SK-N-SH (cell line): ENCODE data around the gene DRGX. TPM values are rescaled to one million over a fixed set of nuclear protein-coding genes. Genes with fewer than 3 reads are reported as not detected.

Experiments
- CTCF ChIA-PET: fragments of 300-600, 350-600 bp; formaldehyde crosslinking; extraction: SDS; loops from one replicate; lab custom pipeline; 2021; lab: Yijun Ruan, JAX
- POLR2A ChIA-PET: fragments of 350-600 bp; sonication (Branson Sonifier 250); formaldehyde crosslinking; extraction: SDS; loops from one replicate; lab custom pipeline; 2020; ENCODE audit warnings: antibody characterized with exemption, inconsistent platforms; lab: Yijun Ruan, JAX
- DNase-seq: peaks from one replicate; pipeline ENCODE4 v3.0.0; 2012
- H2AFZ ChIP-seq: fragments of 200-600 bp; sonication (generic); 2 replicates; pipeline ENCODE4 v1.8.1; 2016; ENCODE audit warnings: antibody characterized with exemption, mild to moderate bottlenecking, low read depth
- H3F3A ChIP-seq: fragments of 200-600 bp; sonication (generic); replicated peaks from 2 replicates; pipeline ENCODE3; 2016; ENCODE audit warnings: antibody characterized with exemption, mild to moderate bottlenecking; ENCODE audit not compliant: insufficient read depth
- H3K27ac ChIP-seq, 2 experiments: fragments of 200-500 bp in 1 of 2; fragments of 200-600 bp in 1 of 2; sonication (Bioruptor generic) in 1 of 2; sonication (generic), shearing (Covaris generic) in 1 of 2; 2 replicates each; pipeline versions ENCODE4 v1.5.1 to v1.6.1; 2014 to 2016; ENCODE audit warnings: low read depth in 2 of 2, inconsistent platforms in 1 of 2, low read length in 1 of 2, mild to moderate bottlenecking in 1 of 2, mixed read lengths in 1 of 2
- H3K27me3 ChIP-seq: fragments of 200-600 bp; sonication (generic), shearing (Covaris generic); 2 replicates; pipeline ENCODE4 v1.6.1; 2016; ENCODE audit warnings: mixed run types; ENCODE audit not compliant: insufficient read depth
- H3K36me3 ChIP-seq, 2 experiments: fragments of 200-500 bp in 1 of 2; fragments of 200-600 bp in 1 of 2; sonication (Bioruptor generic) in 1 of 2; sonication (generic) in 1 of 2; replicated peaks in 1 of 2; 2 replicates each; pipeline versions ENCODE3 to v1.5.1; 2014 to 2016; ENCODE audit warnings: low read length in 1 of 2, mild to moderate bottlenecking in 1 of 2; ENCODE audit not compliant: insufficient read depth in 2 of 2, control insufficient read depth in 1 of 2
- H3K4me1 ChIP-seq, 2 experiments: fragments of 200-500 bp in 1 of 2; fragments of 200-600 bp in 1 of 2; sonication (Bioruptor generic) in 1 of 2; sonication (generic), shearing (Covaris generic) in 1 of 2; 2 replicates each; pipeline versions ENCODE4 v1.5.1 to v1.6.1; 2014 to 2016; ENCODE audit warnings: low read depth in 1 of 2, low read length in 1 of 2, mixed run types in 1 of 2; ENCODE audit not compliant: insufficient read depth in 2 of 2, control insufficient read depth in 1 of 2
- H3K4me2 ChIP-seq: fragments of 200-600 bp; sonication (generic), shearing (Covaris generic); 2 replicates; pipeline ENCODE4 v1.6.1; 2017; ENCODE audit warnings: mixed run types
- H3K4me3 ChIP-seq, 2 experiments: fragments of 200-500 bp in 1 of 2; fragments of 200-600 bp in 1 of 2; sonication (Bioruptor generic) in 1 of 2; sonication (generic), shearing (Covaris generic) in 1 of 2; 2 replicates each; pipeline versions ENCODE4 v1.5.1 to v1.8.1; 2014 to 2016; ENCODE audit warnings: low read depth in 2 of 2, inconsistent platforms in 1 of 2, low read length in 1 of 2, mild to moderate bottlenecking in 1 of 2, mixed read lengths in 1 of 2, moderate library complexity in 1 of 2
- H3K79me2 ChIP-seq: fragments of 200-600 bp; sonication (generic); 2 replicates; pipeline ENCODE4 v1.8.1; 2017; ENCODE audit warnings: mild to moderate bottlenecking; ENCODE audit not compliant: insufficient read depth
- H3K9ac ChIP-seq: fragments of 200-600 bp; sonication (generic); 2 replicates; pipeline ENCODE4 v1.6.1; 2017; ENCODE audit warnings: mixed run types
- H3K9me2 ChIP-seq: fragments of 200-600 bp; sonication (generic); 2 replicates; pipeline ENCODE4 v1.6.1; 2017; ENCODE audit warnings: mixed run types
- H3K9me3 ChIP-seq: fragments of 200-600 bp; sonication (generic); 2 replicates; pipeline ENCODE4 v1.6.1; 2017; ENCODE audit warnings: mixed run types, mild to moderate bottlenecking, moderate library complexity
- H4K20me1 ChIP-seq: fragments of 200-600 bp; sonication (generic); 2 replicates; pipeline ENCODE4 v1.6.1; 2017; ENCODE audit warnings: mild to moderate bottlenecking, mixed run types; ENCODE audit not compliant: insufficient read depth
- CHD2 ChIP-seq: fragments of 150-350 bp; IDR thresholded peaks from 2 replicates; pipeline ENCODE4 v1.6.1; 2018; ENCODE audit warnings: low read length; ENCODE audit not compliant: partially characterized antibody
- EP300 ChIP-seq, 2 experiments: IDR thresholded peaks; 2 replicates each; pipeline versions ENCODE4 v1.4.0 to v1.6.1; 2012; ENCODE audit warnings: borderline replicate concordance in 1 of 2, low read depth in 1 of 2, low read length in 1 of 2
- EZH2phosphoT487 ChIP-seq: fragments of 200-600 bp; sonication (generic); IDR thresholded peaks from 2 replicates; pipeline ENCODE4 v1.6.1; 2017; ENCODE audit warnings: low read depth, mixed run types, mild to moderate bottlenecking, antibody characterized with exemption, moderate library complexity, borderline replicate concordance
- GATA2 ChIP-seq: sonication (generic); formaldehyde crosslinking; IDR thresholded peaks from 2 replicates; pipeline ENCODE4 v1.5.0; 2020; ENCODE audit warnings: mild to moderate bottlenecking, missing genetic modification reagents
- MXI1 ChIP-seq: IDR thresholded peaks from 2 replicates; pipeline ENCODE4 v1.6.1; 2012; ENCODE audit warnings: mild to moderate bottlenecking, low read depth, low read length, improper control_type of control experiment
- NFIC ChIP-seq: IDR thresholded peaks from 2 replicates; pipeline ENCODE4 v1.4.0; 2012; ENCODE audit warnings: borderline replicate concordance
- POLR2AphosphoS5 ChIP-seq: IDR thresholded peaks from 2 replicates; pipeline ENCODE4 v1.6.1; 2012; ENCODE audit warnings: low read depth, low read length
- REST ChIP-seq: IDR thresholded peaks from 2 replicates; pipeline ENCODE4 v1.6.1; 2012; ENCODE audit warnings: mild to moderate bottlenecking, low read depth, low read length, moderate library complexity
- RXRA ChIP-seq: IDR thresholded peaks from 2 replicates; pipeline ENCODE4 v1.4.0; 2012; ENCODE audit warnings: low read depth, mild to moderate bottlenecking, borderline replicate concordance
- TCF12 ChIP-seq: IDR thresholded peaks from 2 replicates; pipeline ENCODE4 v1.4.0; 2012
- TEAD4 ChIP-seq: IDR thresholded peaks from 2 replicates; pipeline ENCODE4 v1.4.0; 2012; ENCODE audit warnings: mild to moderate bottlenecking, borderline replicate concordance; ENCODE audit not compliant: insufficient read depth
- USF2 ChIP-seq: fragments of 150-350 bp; IDR thresholded peaks from 2 replicates; pipeline ENCODE4 v1.6.1; 2017; ENCODE audit warnings: antibody characterized with exemption, low read length, low read depth, borderline replicate concordance
- WGBS: methylation state at CpG from one replicate; pipeline ENCODE4 v1.1.6; 2017; ENCODE audit warnings: low lambda C conversion rate; 5-methylcytosine and 5-hydroxymethylcytosine counted together
- polyA plus RNA-seq, 3 experiments: library from polyadenylated mRNA; depleted of rRNA; stranded (reverse); fragments of >200 nt; gene quantifications; 2 replicates each; pipeline ENCODE4 v1.2.3, GENCODE V29; 2012
- TF ChIP-seq, protein P1 (sequence below): IDR thresholded peaks from 2 replicates; pipeline ENCODE4 v1.4.0; 2012; ENCODE audit warnings: low read depth, borderline replicate concordance

DRGX gene
- polyA plus RNA-seq, 1 of the 3 experiments (the other 2 are of a cell fraction): not detected

- Histone ChIP-seq H3K9me3 (no peaks in the 10 kb centered on the region), H2AFZ (no peak overlapping the region), H3K4me1 (peaks cover 0 to 11% of the 10 kb centered on the region in 2 experiments; a peak in 1 of 4 replicates), H3K79me2 (no peaks in the 10 kb centered on the region), H3K9me2 (no peaks in the 10 kb centered on the region), H3K36me3 (no peaks in the 10 kb centered on the region), H3K27me3 (no peaks in the 10 kb centered on the region), H3K9ac (no peak overlapping the region), H3K27ac (no peak overlapping the region), H3F3A (no peaks in the 10 kb centered on the region), H3K4me2 (no peak overlapping the region), H4K20me1 (no peaks in the 10 kb centered on the region), H3K4me3 (no peak overlapping the region)
- TF ChIP-seq GATA2 (CRISPR knock-in tag): no peak
- no peak for TF ChIP-seq USF2
- no peak for TF ChIP-seq POLR2AphosphoS5
- no peak for TF ChIP-seq MXI1
- WGBS: 25% methylated on average over 9 of the region's 9 CpGs
- CTCF ChIA-PET: interaction anchor here (1.4 to 1.7 kb wide), 6 partner anchors 22 to 196 kb away, joined by 3 to 7 read pairs (median 4); no protein-coding TSS in a partner anchor
- DNase-seq: no peak
- POLR2A ChIA-PET: no interaction called here
Measured at GRCh38 chr10:49323896-49324270, 72.0 kb downstream of the DRGX start.

DNA sequence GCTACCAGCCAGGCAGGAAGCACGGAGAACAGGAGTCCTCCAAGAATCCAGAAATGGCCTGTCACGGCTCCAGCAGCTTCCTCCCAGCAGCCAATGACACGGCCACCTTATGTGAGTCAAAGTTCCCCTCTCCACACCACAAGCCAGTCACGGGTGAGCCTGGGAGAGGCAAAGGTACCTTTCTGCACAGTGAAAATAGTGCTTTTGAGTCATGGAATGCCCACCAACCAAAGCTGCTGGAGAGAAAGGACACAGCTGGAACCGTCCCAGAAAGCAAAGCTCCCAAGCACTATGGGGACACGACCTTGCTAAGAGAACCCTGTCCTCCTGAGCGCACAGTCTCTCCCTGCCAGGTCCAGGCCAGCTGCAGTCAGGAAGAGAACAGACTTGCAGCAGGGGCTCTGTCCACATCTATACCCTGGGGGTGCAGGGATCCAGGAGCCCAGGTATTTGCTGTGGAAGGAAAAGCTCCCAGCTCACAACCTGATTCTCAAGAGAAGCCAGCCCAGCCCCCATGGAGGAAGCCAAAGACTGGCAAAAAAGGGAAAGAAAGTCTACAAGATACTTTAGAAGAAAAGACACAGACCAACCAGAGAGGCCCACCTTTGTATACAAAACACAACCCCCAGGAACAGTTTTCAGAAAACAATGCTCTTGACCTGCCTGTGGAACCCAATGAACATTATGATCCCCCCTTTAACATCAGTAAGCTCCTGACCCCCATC, 72.6 kb downstream of the DRGX start:
- ChIA-PET POLR2A (no interaction called here), CTCF (interaction anchor here (1.5 to 1.7 kb wide), 3 partner anchors 22 to 189 kb away, joined by 3 to 7 read pairs (median 5); no protein-coding TSS in a partner anchor)
- Histone ChIP-seq H3F3A (no peaks in the 10 kb centered on the region), H3K79me2 (no peaks in the 10 kb centered on the region), H2AFZ (no peak overlapping the region), H3K27me3 (no peaks in the 10 kb centered on the region), H3K9me2 (no peaks in the 10 kb centered on the region), H3K9me3 (no peaks in the 10 kb centered on the region), H3K4me2 (no peak overlapping the region), H3K4me3 (no peak overlapping the region), H4K20me1 (no peaks in the 10 kb centered on the region), H3K36me3 (no peaks in the 10 kb centered on the region), H3K27ac (no peak overlapping the region), H3K4me1 (peaks cover 0 to 16% of the 10 kb centered on the region in 2 experiments; a peak in 1 of 4 replicates), H3K9ac (no peak overlapping the region)
- WGBS: 21% methylated on average over 7 of the region's 7 CpGs
- no peak for DNase-seq
- TF ChIP-seq TCF12: no peak
- TF ChIP-seq CHD2: no peak
- TF ChIP-seq, all 33 proteins: peak for 0

- Histone ChIP-seq H3K9ac (no peak overlapping the region), H4K20me1 (no peaks in the 10 kb centered on the region), H3K4me2 (no peak overlapping the region), H3K27ac (no peak overlapping the region), H3K9me2 (no peaks in the 10 kb centered on the region), H3K27me3 (no peaks in the 10 kb centered on the region), H3K9me3 (no peaks in the 10 kb centered on the region), H3K79me2 (no peaks in the 10 kb centered on the region), H3K4me1 (peaks cover 0 to 22% of the 10 kb centered on the region in 2 experiments; a peak in 1 of 4 replicates), H2AFZ (no peak overlapping the region), H3K4me3 (no peak overlapping the region), H3K36me3 (no peaks in the 10 kb centered on the region), H3F3A (no peaks in the 10 kb centered on the region)
- no peak for DNase-seq
- WGBS: 54% methylated on average over 21 of the region's 26 CpGs
- ChIA-PET CTCF (interaction anchor here (0.9 to 1.5 kb wide), 3 partner anchors 9 to 31 kb away, joined by 3 to 4 read pairs (median 3); no protein-coding TSS in a partner anchor), POLR2A (no interaction called here)
- TF ChIP-seq EP300 (IDR thresholded peaks at IDR 0.05; ENCODE audit: borderline replicate concordance in 1 of 2, low read depth in 1 of 2, low read length in 1 of 2): no peak
- TF ChIP-seq MXI1: no peak
- TF ChIP-seq RXRA: no peak
- TF ChIP-seq EZH2phosphoT487: no peak
- TF ChIP-seq NFIC: no peak
- TF ChIP-seq, protein P1, sequence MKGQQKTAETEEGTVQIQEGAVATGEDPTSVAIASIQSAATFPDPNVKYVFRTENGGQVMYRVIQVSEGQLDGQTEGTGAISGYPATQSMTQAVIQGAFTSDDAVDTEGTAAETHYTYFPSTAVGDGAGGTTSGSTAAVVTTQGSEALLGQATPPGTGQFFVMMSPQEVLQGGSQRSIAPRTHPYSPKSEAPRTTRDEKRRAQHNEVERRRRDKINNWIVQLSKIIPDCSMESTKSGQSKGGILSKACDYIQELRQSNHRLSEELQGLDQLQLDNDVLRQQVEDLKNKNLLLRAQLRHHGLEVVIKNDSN: no peak
- TF ChIP-seq TEAD4: no peak
- TF ChIP-seq CHD2: no peak
- TF ChIP-seq REST: no peak
Measured at GRCh38 chr10:49322371-49323170, 73.3 kb downstream of the DRGX start.
